ENCODE results near the gene MRC2. TPM values are rescaled to one million over a fixed set of nuclear protein-coding genes. Genes with fewer than 3 reads are reported as not detected.
"Not testable (repeated sequence)": the region's sequence is repeated elsewhere in the genome, so short reads cannot be mapped to it uniquely, and the experiment has no call there.

The MRC2 gene, protein sequence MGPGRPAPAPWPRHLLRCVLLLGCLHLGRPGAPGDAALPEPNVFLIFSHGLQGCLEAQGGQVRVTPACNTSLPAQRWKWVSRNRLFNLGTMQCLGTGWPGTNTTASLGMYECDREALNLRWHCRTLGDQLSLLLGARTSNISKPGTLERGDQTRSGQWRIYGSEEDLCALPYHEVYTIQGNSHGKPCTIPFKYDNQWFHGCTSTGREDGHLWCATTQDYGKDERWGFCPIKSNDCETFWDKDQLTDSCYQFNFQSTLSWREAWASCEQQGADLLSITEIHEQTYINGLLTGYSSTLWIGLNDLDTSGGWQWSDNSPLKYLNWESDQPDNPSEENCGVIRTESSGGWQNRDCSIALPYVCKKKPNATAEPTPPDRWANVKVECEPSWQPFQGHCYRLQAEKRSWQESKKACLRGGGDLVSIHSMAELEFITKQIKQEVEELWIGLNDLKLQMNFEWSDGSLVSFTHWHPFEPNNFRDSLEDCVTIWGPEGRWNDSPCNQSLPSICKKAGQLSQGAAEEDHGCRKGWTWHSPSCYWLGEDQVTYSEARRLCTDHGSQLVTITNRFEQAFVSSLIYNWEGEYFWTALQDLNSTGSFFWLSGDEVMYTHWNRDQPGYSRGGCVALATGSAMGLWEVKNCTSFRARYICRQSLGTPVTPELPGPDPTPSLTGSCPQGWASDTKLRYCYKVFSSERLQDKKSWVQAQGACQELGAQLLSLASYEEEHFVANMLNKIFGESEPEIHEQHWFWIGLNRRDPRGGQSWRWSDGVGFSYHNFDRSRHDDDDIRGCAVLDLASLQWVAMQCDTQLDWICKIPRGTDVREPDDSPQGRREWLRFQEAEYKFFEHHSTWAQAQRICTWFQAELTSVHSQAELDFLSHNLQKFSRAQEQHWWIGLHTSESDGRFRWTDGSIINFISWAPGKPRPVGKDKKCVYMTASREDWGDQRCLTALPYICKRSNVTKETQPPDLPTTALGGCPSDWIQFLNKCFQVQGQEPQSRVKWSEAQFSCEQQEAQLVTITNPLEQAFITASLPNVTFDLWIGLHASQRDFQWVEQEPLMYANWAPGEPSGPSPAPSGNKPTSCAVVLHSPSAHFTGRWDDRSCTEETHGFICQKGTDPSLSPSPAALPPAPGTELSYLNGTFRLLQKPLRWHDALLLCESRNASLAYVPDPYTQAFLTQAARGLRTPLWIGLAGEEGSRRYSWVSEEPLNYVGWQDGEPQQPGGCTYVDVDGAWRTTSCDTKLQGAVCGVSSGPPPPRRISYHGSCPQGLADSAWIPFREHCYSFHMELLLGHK (N-terminal part only)
- total RNA-seq, result 91.1 and 105 TPM in 2 replicates

DNA sequence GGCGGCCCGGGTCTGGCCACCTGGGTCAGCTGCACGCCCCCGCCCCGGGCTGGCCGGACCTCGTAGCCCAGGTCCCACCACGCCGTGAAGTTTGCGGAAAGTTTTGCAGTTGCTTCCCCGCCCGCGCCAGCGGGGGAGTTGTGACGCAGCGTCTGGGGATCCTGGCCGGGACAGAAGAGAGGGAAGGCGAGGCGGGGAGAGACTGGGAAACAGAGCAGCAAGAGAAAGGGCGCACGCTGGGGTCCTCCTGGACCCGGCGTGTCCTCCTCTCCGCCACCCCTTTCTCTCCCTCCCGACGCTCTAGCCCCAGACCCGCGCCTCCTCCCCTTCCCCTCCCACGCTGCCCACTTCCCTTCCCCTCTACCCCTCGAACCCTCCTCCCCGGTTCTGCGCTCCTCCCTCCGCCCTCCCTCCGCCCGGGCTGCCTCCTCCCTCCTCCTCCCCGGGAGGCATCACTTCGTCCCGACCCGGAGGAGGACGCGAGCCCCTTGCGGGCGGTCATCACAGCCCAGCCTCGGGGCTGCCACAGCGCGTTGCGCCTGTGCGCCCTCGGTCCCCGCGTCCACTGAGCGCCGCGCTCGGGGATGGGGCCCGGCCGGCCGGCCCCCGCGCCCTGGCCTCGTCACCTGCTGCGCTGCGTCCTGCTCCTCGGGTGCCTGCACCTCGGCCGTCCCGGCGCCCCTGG, at the start of gene MRC2:
TSS of gene MRC2 (plus strand) at position 452 of the 685 bp plus-strand sequence. CDS start at position 585, 133 bp downstream.
- DNase-seq (ENCODE audit: extremely low read depth, low read depth, low spot score), result no peak

DNA sequence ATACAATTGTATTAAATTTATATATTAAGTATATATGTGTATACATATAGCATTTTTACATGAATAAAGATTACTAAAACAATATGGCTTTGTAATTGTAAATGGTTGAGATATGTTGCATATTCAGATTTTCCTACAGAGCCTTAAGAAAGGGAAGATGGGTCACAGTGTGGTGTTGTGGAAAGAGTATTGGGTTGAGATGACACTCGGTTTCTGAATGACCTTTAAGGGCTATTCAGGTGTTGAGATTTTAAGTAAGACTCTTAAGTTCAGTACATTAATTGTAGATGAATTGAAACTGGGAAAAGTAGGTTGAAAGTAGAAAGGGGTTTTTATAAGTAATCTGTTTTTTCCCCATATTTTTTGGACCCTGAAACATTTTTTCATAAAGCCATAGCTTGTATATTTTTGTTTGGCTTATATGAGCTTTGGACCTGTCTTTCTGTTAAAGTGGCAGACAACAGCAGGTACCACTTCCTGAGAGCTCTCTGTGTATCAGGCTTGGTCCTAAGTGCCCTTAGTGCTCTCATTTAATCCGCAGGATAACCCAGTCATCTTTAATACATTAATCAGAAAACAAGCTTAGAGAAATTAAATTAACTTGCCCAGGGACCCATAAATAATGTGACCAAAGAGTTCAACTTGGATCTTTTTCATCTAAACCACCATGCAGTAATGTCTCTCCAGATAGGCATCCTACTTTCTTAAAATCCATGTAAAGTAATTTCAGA, 48.5 kb upstream of the MRC2 start:
- DNase-seq (ENCODE audit: extremely low read depth, low read depth, low spot score), result no peak

DNA sequence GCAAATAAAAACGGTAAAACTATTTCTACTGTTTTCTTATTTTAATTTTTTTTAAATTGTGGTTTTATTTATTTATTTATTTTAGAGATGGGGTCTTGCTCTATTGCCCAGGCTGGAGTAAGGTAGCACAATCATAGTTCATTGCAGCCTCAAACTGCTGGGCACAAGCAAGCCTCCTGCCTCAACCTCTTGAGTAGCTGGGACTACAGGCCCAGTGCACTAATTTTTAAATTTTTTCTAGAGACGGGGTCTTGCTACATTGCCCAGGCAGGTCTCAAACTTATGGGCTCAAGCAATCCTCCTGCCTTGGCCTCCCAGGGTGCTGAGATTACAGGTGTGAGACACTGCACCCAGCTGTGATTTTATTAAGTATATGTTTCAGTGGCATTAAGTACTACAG, 46.5 kb upstream of the MRC2 start:
- DNase-seq (ENCODE audit: extremely low read depth, low read depth, low spot score), result no peak

DNA sequence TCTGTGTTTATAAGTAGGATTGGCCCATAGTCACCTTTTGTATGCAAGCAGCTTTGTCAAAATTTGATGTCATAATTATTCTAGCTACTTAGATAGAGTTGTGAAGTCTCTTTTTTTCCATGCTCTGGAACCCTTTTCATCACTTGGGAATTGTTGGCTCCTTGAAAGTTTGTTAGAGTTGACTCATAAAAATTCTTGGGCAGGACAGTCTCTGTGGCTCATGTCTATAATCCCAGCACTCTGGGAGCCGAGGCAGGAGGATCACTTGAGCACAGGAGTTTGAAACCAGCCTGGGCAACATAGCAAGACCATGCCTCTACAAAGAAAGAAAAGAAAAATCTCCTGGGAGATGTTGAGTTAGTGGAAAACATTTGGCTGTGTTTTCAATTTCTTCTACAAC, 45.7 kb upstream of the MRC2 start:
- DNase-seq (ENCODE audit: extremely low read depth, low read depth, low spot score), result no peak

DNA sequence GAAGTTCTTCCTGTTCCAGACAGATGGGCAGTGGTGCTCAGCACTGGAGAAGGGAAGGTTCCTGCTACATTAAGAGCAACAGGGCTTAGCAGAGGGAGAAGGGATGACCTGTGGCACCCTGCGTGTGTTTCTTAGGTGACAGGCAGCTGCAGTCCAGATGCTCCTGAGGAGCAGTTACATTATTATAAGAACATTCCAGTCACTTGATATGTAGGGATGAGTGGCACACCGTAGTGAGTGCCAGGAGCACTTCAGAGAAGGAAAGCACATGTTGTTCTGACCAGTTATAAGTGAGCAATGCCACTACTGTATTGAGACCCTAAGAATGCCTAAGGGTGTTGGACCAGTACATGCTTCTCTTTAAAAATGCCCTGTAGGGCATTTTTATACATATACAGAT, 39.9 kb upstream of the MRC2 start:
- no peak for DNase-seq (ENCODE audit: extremely low read depth, low read depth, low spot score)

DNA sequence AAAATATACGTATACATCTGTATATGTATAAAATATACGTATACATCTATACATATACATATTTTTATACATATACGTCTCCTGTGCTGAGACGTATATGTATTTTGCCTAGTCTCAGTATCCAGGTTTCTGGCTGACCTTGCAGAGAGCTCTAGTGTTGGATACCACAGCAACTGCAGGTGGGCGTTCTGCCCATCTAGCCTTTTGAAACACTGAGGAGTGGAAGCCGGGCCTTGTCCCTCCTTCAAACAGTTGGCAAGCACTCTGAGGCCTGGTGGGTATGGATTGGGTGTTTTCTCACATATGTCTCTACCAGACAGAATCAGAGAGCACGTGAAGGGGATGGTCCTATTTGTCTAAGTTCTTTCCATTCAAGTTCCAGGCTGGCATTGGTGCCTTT, 39.4 kb upstream of the MRC2 start:
- DNase-seq (ENCODE audit: extremely low read depth, low read depth, low spot score), result no peak

DNA sequence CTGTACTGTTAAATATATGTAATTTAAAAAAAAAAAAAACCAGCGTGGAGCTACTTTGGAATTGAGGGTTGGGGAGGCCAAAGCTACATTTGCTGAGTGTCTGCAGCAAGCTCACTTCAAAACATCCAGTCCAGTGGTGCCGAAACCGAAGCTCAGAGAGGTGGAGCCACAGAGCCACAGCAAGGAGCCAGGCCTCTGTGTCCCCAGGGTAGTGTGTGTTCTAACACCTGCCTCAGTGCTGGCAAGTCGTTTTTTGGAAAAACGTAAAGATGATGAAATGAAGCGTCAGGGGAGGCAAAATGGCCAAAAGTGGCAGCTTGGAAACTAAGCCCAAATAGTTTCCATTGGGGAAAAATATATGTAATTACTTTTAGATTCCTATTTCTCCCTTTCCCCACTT, 36.1 kb upstream of the MRC2 start:
- no peak for DNase-seq (ENCODE audit: extremely low read depth, low read depth, low spot score)

DNA sequence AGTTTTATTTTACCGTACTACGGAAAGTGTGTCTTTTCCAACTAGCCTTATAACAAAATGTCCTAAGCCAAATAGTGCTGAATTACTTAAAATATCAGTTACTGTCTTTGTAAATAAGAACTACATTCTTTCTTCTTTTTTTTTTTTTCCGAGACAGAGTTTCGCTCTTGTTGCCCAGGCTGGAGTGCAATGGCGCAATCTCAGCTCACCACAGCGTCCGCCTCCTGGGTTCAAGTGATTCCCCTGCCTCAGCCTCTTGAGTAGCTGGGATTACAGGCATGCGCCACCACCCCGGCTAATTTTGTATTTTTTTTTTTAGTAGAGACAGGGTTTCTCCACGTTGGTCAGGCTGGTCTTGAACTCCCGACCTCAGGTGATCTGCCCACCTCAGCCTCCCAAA, 35.6 kb upstream of the MRC2 start:
- not testable (repeated sequence) for DNase-seq (ENCODE audit: extremely low read depth, low read depth, low spot score)

DNA sequence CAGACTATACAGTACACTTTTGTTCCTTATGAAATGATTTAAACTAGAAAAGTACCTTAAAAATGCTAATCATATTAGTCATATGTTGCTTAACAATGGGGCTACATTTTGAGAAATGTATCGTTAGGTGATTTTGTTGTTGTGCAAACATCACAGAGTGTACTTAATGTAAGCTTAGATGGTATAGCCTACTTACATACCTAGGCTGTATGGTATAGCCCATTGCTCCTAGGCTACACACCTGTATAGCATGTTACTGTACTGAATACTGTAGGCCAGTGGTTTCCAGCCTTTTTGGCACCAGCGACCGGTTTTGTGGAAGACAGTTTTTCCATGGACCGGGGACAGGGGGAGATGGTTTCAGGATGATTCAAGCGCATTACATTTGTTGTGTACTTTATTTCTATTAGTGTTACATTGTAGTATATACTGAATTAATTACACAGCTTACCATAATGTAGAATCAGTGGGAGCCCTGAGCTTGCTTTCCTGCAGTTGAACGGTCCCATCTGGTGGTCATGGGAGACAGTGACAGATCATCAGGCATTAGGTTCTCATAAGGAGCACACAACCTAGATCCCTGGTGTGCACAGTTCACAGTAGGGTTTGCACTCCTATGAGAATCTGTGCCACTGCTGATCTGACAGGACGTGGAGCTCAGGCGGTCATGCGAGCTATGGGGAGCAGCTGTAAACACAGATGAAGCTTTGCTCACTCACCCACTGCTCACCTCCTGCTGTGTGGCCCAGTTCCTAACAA, 35.0 kb upstream of the MRC2 start:
- no peak for DNase-seq (ENCODE audit: extremely low read depth, low read depth, low spot score)

DNA sequence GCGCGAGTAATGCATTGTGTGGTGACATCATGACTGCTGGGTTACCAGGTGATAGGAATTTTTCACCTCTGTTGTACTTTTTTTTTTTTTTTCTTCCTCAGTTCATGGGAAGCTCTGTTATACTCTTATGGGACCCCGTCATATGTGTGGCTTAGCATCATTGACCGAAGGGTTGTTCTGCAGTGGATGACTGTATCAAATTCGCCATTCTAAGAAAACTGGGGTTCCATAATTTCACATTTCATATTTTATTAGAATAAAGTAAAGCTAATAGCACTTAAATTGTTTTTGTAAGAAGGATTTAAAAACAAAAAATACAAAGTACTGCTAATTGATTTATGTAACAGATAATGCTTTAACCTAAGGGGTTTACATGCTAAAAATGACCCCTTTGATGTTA, 32.0 kb upstream of the MRC2 start:
- no peak for DNase-seq (ENCODE audit: extremely low read depth, low read depth, low spot score)

DNA sequence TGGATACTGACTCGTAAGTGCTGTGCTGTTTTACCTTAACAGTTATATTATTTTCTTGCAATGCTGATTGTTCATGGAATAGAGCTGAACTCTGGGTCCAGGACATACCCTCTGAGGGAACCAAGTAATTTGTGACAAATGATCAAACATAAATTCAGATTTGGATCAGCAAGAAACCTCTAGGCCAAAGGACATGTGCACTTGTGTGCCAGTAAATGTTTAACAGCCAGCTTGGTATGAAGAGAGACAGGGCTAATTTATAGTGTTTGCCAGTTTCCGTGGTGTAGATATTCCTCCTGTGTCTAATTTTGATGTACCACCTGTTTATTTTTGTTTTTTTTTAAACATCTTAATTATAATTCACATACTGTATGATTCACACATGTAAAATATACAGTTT, 30.8 kb upstream of the MRC2 start:
- no peak for DNase-seq (ENCODE audit: extremely low read depth, low read depth, low spot score)

DNA sequence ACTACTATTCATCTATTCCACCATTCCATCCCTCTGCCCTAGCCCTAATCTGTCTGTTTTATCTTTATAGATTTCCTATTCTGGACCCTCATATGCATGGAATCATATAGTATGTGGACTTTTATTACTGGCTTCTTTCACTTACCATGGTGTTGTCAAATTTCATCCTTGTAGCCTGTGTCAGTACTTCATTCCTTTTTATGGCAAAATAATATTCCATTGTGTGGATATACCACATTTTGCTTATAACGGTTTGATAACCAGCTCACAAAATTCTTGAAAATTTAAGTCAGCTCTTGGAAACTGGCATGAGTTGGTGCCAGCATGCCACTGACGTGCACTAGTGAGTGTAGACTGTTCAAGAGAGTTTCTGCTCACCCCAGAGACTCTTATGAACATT, 30.3 kb upstream of the MRC2 start:
- DNase-seq (ENCODE audit: extremely low read depth, low read depth, low spot score), result no peak

DNA sequence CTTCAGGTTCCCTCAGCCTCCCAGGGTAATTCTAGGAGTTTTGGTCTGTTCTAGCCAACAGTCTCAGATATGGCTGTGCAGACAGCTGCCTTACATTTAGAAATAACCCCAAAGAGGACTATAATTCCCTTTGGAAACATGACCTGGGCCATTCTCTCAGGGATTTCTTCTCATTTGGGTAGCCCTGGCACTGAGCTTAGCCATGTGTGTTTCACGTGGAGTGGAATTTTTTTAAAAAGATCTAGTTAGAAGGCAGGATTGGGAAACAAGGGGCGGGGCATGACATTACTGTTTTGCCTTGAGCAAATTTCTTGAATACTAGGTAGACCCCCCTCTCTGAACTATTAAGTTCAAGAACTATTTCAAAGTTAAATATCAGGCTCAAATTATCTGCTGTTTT, 29.6 kb upstream of the MRC2 start:
- no peak for DNase-seq (ENCODE audit: extremely low read depth, low read depth, low spot score)

DNA sequence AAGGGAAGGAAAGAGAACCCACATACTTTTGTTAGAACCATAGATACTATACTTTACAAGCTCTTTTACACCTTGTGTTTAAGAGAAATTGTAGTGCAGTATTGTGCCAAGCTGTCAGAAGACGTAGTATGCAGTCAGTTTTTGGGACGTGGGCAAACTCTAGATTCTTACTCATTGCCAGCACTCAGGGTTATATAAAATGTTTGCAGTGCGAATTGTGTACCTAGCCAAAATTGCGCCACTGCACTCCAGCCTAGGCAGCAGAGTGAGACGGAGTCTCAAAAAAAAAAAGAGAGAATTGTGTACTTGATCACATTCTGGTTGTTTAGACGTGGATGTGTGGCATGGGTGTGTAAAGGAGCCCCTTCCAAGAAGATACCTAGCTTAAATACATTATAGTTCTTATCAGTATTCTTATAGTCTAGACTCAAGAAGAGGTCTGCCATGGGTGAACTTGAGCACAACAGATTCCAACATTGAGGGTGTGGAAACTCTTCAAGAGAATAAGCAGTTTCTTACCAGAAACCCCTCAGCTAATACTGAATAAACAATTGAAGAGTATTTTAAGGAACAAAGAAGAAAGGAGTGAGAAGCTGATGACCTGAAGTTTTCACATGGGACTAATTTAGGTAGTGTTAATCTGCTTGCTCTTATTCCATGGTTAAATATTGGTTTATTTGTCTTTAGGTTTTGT, 27.4 kb upstream of the MRC2 start:
- DNase-seq (ENCODE audit: extremely low read depth, low read depth, low spot score), result no peak

DNA sequence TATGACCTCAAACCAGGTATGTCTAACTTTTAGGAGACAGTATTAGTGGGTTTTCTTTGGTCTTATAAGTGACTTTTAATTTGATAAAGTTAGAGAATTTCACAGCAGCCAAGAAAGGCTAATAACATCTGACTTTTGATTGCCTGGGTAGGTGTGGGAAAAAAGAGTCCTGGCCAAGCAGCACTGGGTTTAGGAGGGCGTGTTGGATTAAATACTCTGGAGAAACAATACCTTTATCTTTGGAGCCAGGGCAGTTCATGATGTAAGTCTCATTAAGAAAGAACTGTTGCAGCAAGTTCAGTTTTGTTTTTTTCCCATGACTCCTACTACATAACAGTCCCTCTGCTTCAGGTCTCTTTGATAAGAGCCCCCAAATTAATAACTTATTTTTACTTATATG, 26.7 kb upstream of the MRC2 start:
- no peak for DNase-seq (ENCODE audit: extremely low read depth, low read depth, low spot score)

DNA sequence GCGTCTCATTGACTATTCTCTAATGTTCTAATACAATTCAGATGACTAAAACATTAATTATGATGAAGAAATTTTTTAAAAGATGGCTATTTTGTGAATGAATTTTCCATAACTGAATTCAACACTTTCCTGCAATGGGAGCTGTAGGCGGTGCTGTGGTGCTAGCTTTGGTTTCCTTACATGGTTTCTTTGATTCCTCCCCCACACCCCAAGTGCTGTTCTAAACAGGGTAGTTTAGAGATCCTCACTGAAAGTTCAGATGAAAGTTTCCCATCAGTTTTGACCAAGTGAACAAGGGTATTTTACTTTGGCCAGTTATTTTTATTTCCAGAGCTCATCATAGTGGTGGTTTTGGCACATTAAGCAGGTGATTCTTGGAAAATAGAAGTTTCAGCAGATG, 26.0 kb upstream of the MRC2 start:
- no peak for DNase-seq (ENCODE audit: extremely low read depth, low read depth, low spot score)

DNA sequence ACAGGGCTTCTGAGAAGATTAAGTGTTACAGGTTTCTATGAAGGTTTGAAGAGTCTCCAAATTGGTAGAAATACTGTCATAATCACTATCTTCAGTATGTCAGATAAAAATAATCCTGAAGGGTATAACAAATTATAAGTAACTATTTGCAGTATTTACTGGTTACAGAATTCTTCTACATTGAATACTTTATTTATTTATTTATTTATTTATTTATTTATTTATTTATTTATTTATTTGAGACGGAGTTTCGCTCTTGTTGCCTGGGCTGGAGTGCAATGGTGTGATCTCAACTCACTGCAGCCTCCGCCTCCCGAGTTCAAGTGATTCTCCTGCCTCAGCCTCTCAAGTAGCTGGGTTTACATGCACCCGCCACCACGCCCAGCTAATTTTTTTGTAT, 23.7 kb upstream of the MRC2 start:
- not testable (repeated sequence) for DNase-seq (ENCODE audit: extremely low read depth, low read depth, low spot score)

DNA sequence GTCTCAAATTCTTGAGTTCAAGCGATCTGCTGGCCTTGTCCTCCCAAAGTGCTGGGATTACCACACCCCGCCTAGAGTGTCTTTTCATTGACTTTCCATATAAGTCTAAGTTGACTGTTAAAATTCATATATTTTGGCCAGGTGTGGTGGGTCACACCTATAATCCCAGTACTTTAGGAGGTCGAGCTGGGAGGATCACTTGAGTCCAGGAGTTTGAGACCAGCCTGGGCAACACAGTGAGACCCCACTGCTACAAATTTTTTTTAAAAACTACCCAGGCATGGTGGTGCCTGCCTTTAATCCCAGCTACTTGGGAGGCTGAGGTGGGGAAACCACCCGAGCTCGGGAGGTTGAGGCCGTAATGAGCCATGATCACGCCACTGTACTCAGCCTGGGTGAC, 21.9 kb upstream of the MRC2 start:
- no peak for DNase-seq (ENCODE audit: extremely low read depth, low read depth, low spot score)

DNA sequence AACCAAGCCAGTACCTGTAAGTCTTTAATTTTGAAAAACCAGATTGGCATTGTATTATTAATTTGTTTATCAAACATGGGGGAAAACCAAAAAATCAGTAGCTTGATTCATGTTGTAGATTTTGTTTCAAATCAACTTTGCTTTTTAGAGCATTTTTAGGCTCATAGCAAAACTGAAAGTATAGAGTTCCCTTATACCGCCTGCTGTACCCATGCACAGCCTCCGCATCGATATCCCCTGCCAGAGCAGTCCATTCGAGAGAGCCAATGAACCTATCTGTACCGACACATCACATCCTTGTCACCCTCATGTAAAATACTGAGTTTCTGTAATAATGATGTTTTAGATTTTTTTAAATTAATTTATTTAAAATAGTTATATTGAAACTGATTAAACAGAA, 16.2 kb upstream of the MRC2 start:
- no peak for DNase-seq (ENCODE audit: extremely low read depth, low read depth, low spot score)

All from glomerular endothelial cell (primary cell).